Heart right ventricle (tissue), 16 donors: Measurements from ENCODE around the gene AP2B1. TPM values are rescaled to one million over a fixed set of nuclear protein-coding genes. Genes with fewer than 3 reads are reported as not detected.

Source experiments
- ATAC-seq, 8 donors: fragments of 200-7000 bp; cut with Tn5 transposase; one replicate each; pipeline ENCODE4 v1.9.1; 2020; ENCODE audit warnings: mild to moderate bottlenecking in 8 of 8, moderate library complexity in 8 of 8, moderate number of reproducible peaks in 1 of 8
- DNase-seq, 2 donors: peaks; one replicate each; pipeline ENCODE4 v3.0.0-alpha.2; 2020
- H3K27ac ChIP-seq, 10 donors: fragments of 200-600 bp; sonication (generic) in 2 of 10; one replicate each; pipeline versions ENCODE4 v1.5.0 to v1.8.0; 2020 to 2022; ENCODE audit warnings: mild to moderate bottlenecking in 3 of 10
- H3K27me3 ChIP-seq, 7 donors: fragments of 200-600 bp; one replicate each; pipeline ENCODE4 v1.8.0; 2021 to 2022; ENCODE audit warnings: mild to moderate bottlenecking in 2 of 7
- H3K36me3 ChIP-seq, 9 donors: fragments of 200-600 bp; sonication (generic) in 1 of 9; one replicate each; pipeline versions ENCODE4 v1.5.0 to v1.8.0; 2020 to 2022; ENCODE audit warnings: mild to moderate bottlenecking in 2 of 9
- H3K4me1 ChIP-seq, 9 donors: fragments of 200-600 bp; sonication (generic) in 1 of 9; one replicate each; pipeline versions ENCODE4 v1.5.0 to v1.8.0; 2020 to 2022; ENCODE audit warnings: mild to moderate bottlenecking in 4 of 9
- H3K4me3 ChIP-seq, 10 donors: fragments of 200-600 bp; sonication (generic) in 2 of 10; one replicate each; pipeline versions ENCODE4 v1.5.0 to v1.8.0; 2020 to 2022; ENCODE audit warnings: mild to moderate bottlenecking in 7 of 10, moderate library complexity in 2 of 10
- H3K9me3 ChIP-seq, 11 donors: fragments of 200-600 bp in 10 of 11; sonication (generic) in 2 of 11; one replicate each; pipeline versions ENCODE4 v1.5.0 to v1.8.0; 2013 to 2022; ENCODE audit warnings: mild to moderate bottlenecking in 2 of 11, control low read depth in 1 of 11, moderate library complexity in 1 of 11
- CTCF ChIP-seq, 9 donors: fragments of 200-600 bp; sonication (generic) in 2 of 9; IDR thresholded peaks; one replicate each; pipeline versions ENCODE4 v1.5.0 to v1.8.0; 2021 to 2022; ENCODE audit warnings: antibody characterized with exemption in 9 of 9, mild to moderate bottlenecking in 5 of 9, moderate library complexity in 1 of 9
- WGBS, 2 donors: extraction: QIAGEN DNeasy Blood & Tissue Kit; methylation state at CpG; one replicate each; pipeline ENCODE4 v1.1.7; 2013; ENCODE audit warnings: inconsistent platforms in 1 of 2; 5-methylcytosine and 5-hydroxymethylcytosine counted together
- intact Hi-C, 10 donors: fragments of 100-400 bp; cut with DNase I; formaldehyde crosslinking; loops; one replicate each; pipeline versions ENCODE4 v1.11.1 to v1.14.2; 2022
- polyA plus RNA-seq, 2 donors: library from polyadenylated mRNA; stranded (reverse); fragments of 200-250 nt; gene quantifications; one replicate each; pipeline ENCODE4 v1.2.3, GENCODE V29; 2013
- total RNA-seq, 10 donors: library from RNA; stranded (reverse); fragmentation: NEBNext Ultra II Directional in 3 of 10; extraction: Animal tissue kit (Norgen Biotek cat#: 25700) in 3 of 10; gene quantifications; one replicate each; pipeline versions ENCODE4 v1.2.1 to v1.2.4, GENCODE V29; 2021 to 2023
- donor health status: Arrhythmogenic right ventricular cardiomyopathy.
- donor health status: ischemic (EF 13 %, LVEDD 7.1; RV severe dilation, severe dysfunction).
- donor health status: healthy with polysubstance abuse.
- donor health status: DM: no; HTN: yes; CAD: no.
- donor health status: DM: no; HTN: no; CAD: no.
- donor health status: ischemic (EF 25% LVEDD 6.9; RV normal size, moderate dysfunction).
- donor health status: ischemic (EF 25% LVEDD 5.7; RV mildly dilated, moderate dysfunction).
- donor health status: healthy.
- donor health status: DM: yes; HTN: yes; CAD: no.
- donor health status: Ischemic cardiomyopathy.
- donor health status: ischemic (EF 35%, LVEDD 5.7; RV mildly dilated, moderate dysfunction).
- donor health status: nonischemic (EF 11% LVEDD 7.7; RV severe dilation, severe dysfunction).
- donor health status: DM: yes; HTN: yes; CAD: no.
- donor health status: PGD.
- donor health status: ischemic (EF 29% LVEDD 5.4; RV normal size, mild dysfunction).
- donor health status: nonischemic (EF 23%, LVEDD 6.1; RV moderate dilation, normal function).

The AP2B1 gene
- total and polyA plus RNA-seq, 12 donors, result 20.0 to 173 (median 129) TPM

GRCh38 chr17:35716173-35716572, 129.1 kb downstream of the AP2B1 start:
- no peak overlapping the region for H3K4me3 ChIP-seq
- 82 to 92% methylated on average over 3 of the region's 3 CpGs for WGBS, 2 donors
- intact Hi-C loops, result no loop called here
- peaks cover 0 to 95% (median 5%) of the 10 kb centered on the region in 9 donors for H3K36me3 ChIP-seq
- no peak for TF ChIP-seq CTCF (IDR thresholded peaks at IDR 0.05)
- ATAC-seq (no peak), DNase-seq (no peak)
- no peaks in the 10 kb centered on the region for H3K9me3 ChIP-seq
- peaks cover 9 to 60% (median 38%) of the 10 kb centered on the region in 9 donors for H3K4me1 ChIP-seq
- peak overlapping the region in 7 of 10 donors; percentile 29 to 87 (median 72) for H3K27ac ChIP-seq
- no peaks in the 10 kb centered on the region for H3K27me3 ChIP-seq

- peaks cover 0 to 95% (median 9%) of the 10 kb centered on the region in 9 donors for H3K36me3 ChIP-seq
Observed at GRCh38 chr17:35716897-35717465, 129.9 kb downstream of the AP2B1 start.

GRCh38 chr17:35717475-35717874, 130.4 kb downstream of the AP2B1 start:
- intact Hi-C loops, result no loop called here
- H3K9me3 ChIP-seq, result no peaks in the 10 kb centered on the region
- H3K27ac ChIP-seq, result peak overlapping the region; percentile 26 to 85 (median 39)
- no peak for DNase-seq
- WGBS, 2 donors, result 40 to 57% methylated on average over 2 of the region's 2 CpGs
- peaks cover 0 to 95% (median 14%) of the 10 kb centered on the region in 9 donors for H3K36me3 ChIP-seq
- no peak for TF ChIP-seq CTCF (IDR thresholded peaks at IDR 0.05)
- ATAC-seq, result peak in 2 of 8 donors; percentile 19 to 36
- H3K4me1 ChIP-seq, result peaks cover 9 to 52% (median 33%) of the 10 kb centered on the region in 9 donors
- H3K27me3 ChIP-seq, result no peaks in the 10 kb centered on the region
- H3K4me3 ChIP-seq, result no peak overlapping the region

More at GRCh38 chr17:35716897-35717465, 129.9 kb downstream of the AP2B1 start:
- H3K4me1 ChIP-seq, result peaks cover 9 to 57% (median 38%) of the 10 kb centered on the region in 9 donors
- no peak overlapping the region for H3K4me3 ChIP-seq
- intact Hi-C loops, result no loop called here
- peak overlapping the region; percentile 26 to 85 (median 43) for H3K27ac ChIP-seq
- 58 to 71% methylated on average over 4 of the region's 4 CpGs for WGBS, 2 donors
- no peaks in the 10 kb centered on the region for H3K27me3 ChIP-seq
- ATAC-seq, result peak in 4 of 8 donors; percentile 32 to 80 (median 69)
- no peaks in the 10 kb centered on the region for H3K9me3 ChIP-seq
- DNase-seq, result no peak
- no peak for TF ChIP-seq CTCF (IDR thresholded peaks at IDR 0.05)

GRCh38 chr17:35723735-35724134, 136.6 kb downstream of the AP2B1 start:
- WGBS, 2 donors, result 97% methylated on average over 2 of the region's 2 CpGs
- Histone ChIP-seq H3K36me3 (peaks cover 0 to 91% (median 41%) of the 10 kb centered on the region in 9 donors), H3K9me3 (no peaks in the 10 kb centered on the region), H3K4me1 (peaks cover 6 to 24% (median 14%) of the 10 kb centered on the region in 9 donors), H3K27me3 (no peaks in the 10 kb centered on the region), H3K27ac (no peak overlapping the region), H3K4me3 (no peak overlapping the region)
- no peak for TF ChIP-seq CTCF (IDR thresholded peaks at IDR 0.05)
- ATAC-seq, result no peak
- intact Hi-C loops, result no loop called here
- DNase-seq, result no peak
